A673 (cell line): ENCODE results near the gene PALMD.

Experiments used
- EZH2 ChIP-seq: fragments of 200-600 bp; sonication (generic); IDR thresholded peaks from 2 replicates; pipeline ENCODE4 v1.6.1; 2017; ENCODE audit warnings: borderline replicate concordance, low read depth, mild to moderate bottlenecking, mixed read lengths, antibody characterized with exemption, low read length; ENCODE audit not compliant: poor library complexity, severe bottlenecking
- TF ChIP-seq, protein P1 (sequence below): fragments of 300-800, 200-600 bp; sonication (generic); conservative IDR thresholded peaks from 2 replicates; pipeline ENCODE4 v1.5.1; 2017; ENCODE audit warnings: low read depth, mild to moderate bottlenecking, antibody characterized with exemption, low read length, moderate library complexity, mixed read lengths

DNA sequence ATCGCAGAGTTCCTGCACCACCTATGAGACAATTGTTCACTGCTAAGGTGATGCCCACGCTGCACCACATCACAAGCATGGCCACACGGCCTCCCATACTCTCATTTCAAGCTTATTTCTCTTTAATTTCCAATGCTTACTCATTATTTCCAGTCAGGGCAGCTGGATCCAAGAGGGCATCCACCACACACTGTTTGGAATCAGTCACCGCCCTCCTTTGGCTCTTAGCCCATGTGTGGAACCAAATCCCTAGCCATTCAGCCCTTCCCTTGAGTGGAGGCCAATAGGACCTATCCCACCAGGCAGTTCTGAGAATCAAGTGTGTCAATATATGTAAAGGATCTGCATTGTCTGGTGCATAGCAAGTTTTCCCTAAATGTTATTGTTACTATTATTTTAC is 26.3 kb upstream of the PALMD start:
- TF ChIP-seq EZH2: no peak
- TF ChIP-seq, protein P1, sequence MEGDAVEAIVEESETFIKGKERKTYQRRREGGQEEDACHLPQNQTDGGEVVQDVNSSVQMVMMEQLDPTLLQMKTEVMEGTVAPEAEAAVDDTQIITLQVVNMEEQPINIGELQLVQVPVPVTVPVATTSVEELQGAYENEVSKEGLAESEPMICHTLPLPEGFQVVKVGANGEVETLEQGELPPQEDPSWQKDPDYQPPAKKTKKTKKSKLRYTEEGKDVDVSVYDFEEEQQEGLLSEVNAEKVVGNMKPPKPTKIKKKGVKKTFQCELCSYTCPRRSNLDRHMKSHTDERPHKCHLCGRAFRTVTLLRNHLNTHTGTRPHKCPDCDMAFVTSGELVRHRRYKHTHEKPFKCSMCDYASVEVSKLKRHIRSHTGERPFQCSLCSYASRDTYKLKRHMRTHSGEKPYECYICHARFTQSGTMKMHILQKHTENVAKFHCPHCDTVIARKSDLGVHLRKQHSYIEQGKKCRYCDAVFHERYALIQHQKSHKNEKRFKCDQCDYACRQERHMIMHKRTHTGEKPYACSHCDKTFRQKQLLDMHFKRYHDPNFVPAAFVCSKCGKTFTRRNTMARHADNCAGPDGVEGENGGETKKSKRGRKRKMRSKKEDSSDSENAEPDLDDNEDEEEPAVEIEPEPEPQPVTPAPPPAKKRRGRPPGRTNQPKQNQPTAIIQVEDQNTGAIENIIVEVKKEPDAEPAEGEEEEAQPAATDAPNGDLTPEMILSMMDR: no peak
